GM12878 (cell line): Measurements from ENCODE around the gene HDGF.

ENCODE experiments used
- EZH2 ChIP-seq: IDR thresholded peaks from 2 replicates; pipeline ENCODE4 v1.6.1; 2012; ENCODE audit warnings: low read depth, mild to moderate bottlenecking, control low read depth, inconsistent platforms, low read length, borderline replicate concordance; ENCODE audit not compliant: control insufficient read depth
- YBX1 ChIP-seq: fragments of 450-650 bp; IDR thresholded peaks from 2 replicates; pipeline ENCODE4 v1.6.1; 2016; ENCODE audit warnings: antibody characterized with exemption
- ZSCAN29 ChIP-seq: fragments of 450-650 bp; IDR thresholded peaks from 2 replicates; pipeline ENCODE4 v1.6.1; 2017; ENCODE audit warnings: mild to moderate bottlenecking, moderate library complexity
- TF ChIP-seq, protein P1 (sequence below), 3 experiments: IDR thresholded peaks in 2 of 3; conservative IDR thresholded peaks in 1 of 3; 2 replicates each; pipeline ENCODE4 v1.5.1; 2011; ENCODE audit warnings: low read depth in 3 of 3, low read length in 3 of 3, mild to moderate bottlenecking in 3 of 3, control low read depth in 2 of 3, moderate library complexity in 2 of 3, inconsistent platforms in 1 of 3, mixed read lengths in 1 of 3; ENCODE audit not compliant: control insufficient read depth in 2 of 3, insufficient read depth in 1 of 3; ENCODE audit errors: extremely low read depth in 1 of 3
- TF ChIP-seq, protein P2 (sequence below): IDR thresholded peaks from 2 replicates; pipeline ENCODE4 v1.6.1; 2012; ENCODE audit warnings: low read depth, low read length, improper control_type of control experiment
- TF ChIP-seq, protein P3 (sequence below): IDR thresholded peaks from 2 replicates; pipeline ENCODE4 v1.6.1; 2011; ENCODE audit warnings: low read depth, mild to moderate bottlenecking, low read length, moderate library complexity, borderline replicate concordance; ENCODE audit errors: extremely low read depth

DNA sequence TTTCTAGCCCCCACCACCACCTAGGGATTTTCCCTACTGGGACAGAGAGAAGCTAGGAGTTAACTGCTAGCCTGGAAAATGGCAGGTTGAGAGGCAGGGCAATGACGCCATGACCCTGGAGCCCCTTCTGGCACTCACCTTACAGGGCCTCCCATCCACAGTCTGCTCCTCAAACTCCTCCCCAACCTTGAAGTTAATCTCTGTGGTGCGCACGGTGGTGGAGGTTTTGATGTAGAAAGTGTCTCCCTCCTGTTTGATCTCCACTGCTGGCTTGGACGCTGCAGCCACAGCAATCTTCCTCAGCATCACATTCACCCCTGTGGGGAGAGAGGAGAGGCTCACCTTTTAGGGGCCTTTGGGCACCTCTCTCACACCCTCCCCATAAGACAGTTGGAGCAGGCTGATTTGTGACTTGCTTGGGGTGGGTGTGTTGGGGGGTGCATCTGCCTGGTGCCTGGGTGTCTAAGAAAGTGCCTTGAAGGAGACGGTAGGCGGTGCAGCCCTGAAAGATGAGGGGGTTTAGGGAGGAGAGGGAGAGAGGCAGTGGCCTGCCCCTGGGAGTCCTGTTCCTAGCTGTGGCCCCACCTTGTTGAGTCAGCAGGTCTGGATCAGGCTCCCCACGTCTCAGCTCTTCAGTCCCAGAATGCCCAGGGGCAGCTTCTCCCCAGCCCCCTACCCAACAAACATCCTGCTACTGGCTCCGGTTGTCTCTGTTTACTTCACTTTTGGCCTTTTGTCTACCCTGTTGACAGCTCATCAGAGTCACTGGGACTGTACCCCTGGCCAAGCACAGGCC lies 50.5 kb downstream of the HDGF start:
- TF ChIP-seq, protein P1, sequence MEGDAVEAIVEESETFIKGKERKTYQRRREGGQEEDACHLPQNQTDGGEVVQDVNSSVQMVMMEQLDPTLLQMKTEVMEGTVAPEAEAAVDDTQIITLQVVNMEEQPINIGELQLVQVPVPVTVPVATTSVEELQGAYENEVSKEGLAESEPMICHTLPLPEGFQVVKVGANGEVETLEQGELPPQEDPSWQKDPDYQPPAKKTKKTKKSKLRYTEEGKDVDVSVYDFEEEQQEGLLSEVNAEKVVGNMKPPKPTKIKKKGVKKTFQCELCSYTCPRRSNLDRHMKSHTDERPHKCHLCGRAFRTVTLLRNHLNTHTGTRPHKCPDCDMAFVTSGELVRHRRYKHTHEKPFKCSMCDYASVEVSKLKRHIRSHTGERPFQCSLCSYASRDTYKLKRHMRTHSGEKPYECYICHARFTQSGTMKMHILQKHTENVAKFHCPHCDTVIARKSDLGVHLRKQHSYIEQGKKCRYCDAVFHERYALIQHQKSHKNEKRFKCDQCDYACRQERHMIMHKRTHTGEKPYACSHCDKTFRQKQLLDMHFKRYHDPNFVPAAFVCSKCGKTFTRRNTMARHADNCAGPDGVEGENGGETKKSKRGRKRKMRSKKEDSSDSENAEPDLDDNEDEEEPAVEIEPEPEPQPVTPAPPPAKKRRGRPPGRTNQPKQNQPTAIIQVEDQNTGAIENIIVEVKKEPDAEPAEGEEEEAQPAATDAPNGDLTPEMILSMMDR (IDR thresholded peaks at IDR 0.05 in 2 of 3, conservative IDR thresholded peaks at IDR 0.05 in 1 of 3; ENCODE audit: control insufficient read depth in 2 of 3, extremely low read depth in 1 of 3, insufficient read depth in 1 of 3, low read depth in 3 of 3, low read length in 3 of 3) = no peak
- TF ChIP-seq YBX1 (no peak), ZSCAN29 (no peak), EZH2 (no peak)
- TF ChIP-seq, protein P2, sequence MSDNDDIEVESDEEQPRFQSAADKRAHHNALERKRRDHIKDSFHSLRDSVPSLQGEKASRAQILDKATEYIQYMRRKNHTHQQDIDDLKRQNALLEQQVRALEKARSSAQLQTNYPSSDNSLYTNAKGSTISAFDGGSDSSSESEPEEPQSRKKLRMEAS = no peak
- TF ChIP-seq, protein P3, sequence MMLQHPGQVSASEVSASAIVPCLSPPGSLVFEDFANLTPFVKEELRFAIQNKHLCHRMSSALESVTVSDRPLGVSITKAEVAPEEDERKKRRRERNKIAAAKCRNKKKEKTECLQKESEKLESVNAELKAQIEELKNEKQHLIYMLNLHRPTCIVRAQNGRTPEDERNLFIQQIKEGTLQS = no peak
